SK-N-SH (cell line): Measurements from ENCODE around the gene C1orf174.

Experiments used
- EP300 ChIP-seq, 2 experiments: IDR thresholded peaks; 2 replicates each; pipeline versions ENCODE4 v1.4.0 to v1.6.1; 2012; ENCODE audit warnings: borderline replicate concordance in 1 of 2, low read depth in 1 of 2, low read length in 1 of 2
- EZH2phosphoT487 ChIP-seq: fragments of 200-600 bp; sonication (generic); IDR thresholded peaks from 2 replicates; pipeline ENCODE4 v1.6.1; 2017; ENCODE audit warnings: low read depth, mixed run types, mild to moderate bottlenecking, antibody characterized with exemption, moderate library complexity, borderline replicate concordance
- JUND ChIP-seq: IDR thresholded peaks from 2 replicates; pipeline ENCODE4 v1.4.0; 2012
- NFIC ChIP-seq: IDR thresholded peaks from 2 replicates; pipeline ENCODE4 v1.4.0; 2012; ENCODE audit warnings: borderline replicate concordance
- RAD21 ChIP-seq: IDR thresholded peaks from 2 replicates; pipeline ENCODE4 v1.6.1; 2012; ENCODE audit warnings: mild to moderate bottlenecking, low read length
- TCF12 ChIP-seq: IDR thresholded peaks from 2 replicates; pipeline ENCODE4 v1.4.0; 2012
- TEAD4 ChIP-seq: IDR thresholded peaks from 2 replicates; pipeline ENCODE4 v1.4.0; 2012; ENCODE audit warnings: mild to moderate bottlenecking, borderline replicate concordance; ENCODE audit not compliant: insufficient read depth
- TF ChIP-seq, protein P1 (sequence below): fragments of 200-600 bp; sonication (generic); IDR thresholded peaks from 2 replicates; pipeline ENCODE4 v1.6.1; 2017; ENCODE audit warnings: antibody characterized with exemption, mild to moderate bottlenecking, moderate library complexity
- TF ChIP-seq, protein P2 (sequence below): IDR thresholded peaks from 2 replicates; pipeline ENCODE4 v1.4.0; 2012; ENCODE audit warnings: low read depth

DNA sequence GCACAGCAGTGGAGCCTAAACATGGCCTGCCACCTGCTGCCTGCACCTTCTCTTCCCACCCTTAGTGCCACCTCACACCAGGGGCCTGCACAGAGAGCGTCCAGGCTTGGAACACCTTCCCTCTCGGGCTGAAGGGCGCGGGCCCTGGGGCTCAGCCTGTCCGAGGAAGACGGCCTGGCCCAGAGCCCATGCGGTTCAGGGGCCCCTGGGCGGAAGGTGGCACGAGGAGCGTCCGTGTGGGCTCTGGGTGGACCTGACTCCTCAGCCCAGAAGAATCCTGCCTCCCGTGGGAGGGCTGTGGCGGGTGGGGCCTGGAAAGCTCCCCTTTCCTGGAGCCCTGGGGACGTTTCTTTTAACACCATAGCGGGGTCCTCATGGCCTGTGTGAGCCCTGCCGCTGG is 23.4 kb downstream of the C1orf174 start:
- TF ChIP-seq, protein P1, sequence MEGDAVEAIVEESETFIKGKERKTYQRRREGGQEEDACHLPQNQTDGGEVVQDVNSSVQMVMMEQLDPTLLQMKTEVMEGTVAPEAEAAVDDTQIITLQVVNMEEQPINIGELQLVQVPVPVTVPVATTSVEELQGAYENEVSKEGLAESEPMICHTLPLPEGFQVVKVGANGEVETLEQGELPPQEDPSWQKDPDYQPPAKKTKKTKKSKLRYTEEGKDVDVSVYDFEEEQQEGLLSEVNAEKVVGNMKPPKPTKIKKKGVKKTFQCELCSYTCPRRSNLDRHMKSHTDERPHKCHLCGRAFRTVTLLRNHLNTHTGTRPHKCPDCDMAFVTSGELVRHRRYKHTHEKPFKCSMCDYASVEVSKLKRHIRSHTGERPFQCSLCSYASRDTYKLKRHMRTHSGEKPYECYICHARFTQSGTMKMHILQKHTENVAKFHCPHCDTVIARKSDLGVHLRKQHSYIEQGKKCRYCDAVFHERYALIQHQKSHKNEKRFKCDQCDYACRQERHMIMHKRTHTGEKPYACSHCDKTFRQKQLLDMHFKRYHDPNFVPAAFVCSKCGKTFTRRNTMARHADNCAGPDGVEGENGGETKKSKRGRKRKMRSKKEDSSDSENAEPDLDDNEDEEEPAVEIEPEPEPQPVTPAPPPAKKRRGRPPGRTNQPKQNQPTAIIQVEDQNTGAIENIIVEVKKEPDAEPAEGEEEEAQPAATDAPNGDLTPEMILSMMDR: no peak
- no peak for TF ChIP-seq EP300 (IDR thresholded peaks at IDR 0.05; ENCODE audit: borderline replicate concordance in 1 of 2, low read depth in 1 of 2, low read length in 1 of 2)
- no peak for TF ChIP-seq TCF12
- TF ChIP-seq NFIC: no peak
- TF ChIP-seq EZH2phosphoT487: no peak
- TF ChIP-seq RAD21: no peak
- TF ChIP-seq, protein P2, sequence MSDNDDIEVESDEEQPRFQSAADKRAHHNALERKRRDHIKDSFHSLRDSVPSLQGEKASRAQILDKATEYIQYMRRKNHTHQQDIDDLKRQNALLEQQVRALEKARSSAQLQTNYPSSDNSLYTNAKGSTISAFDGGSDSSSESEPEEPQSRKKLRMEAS: no peak
- no peak for TF ChIP-seq JUND
- TF ChIP-seq TEAD4: no peak
